H1 (cell line): Measurements from ENCODE around the gene TRIM28. TPM values are rescaled to one million over a fixed set of nuclear protein-coding genes. Genes with fewer than 3 reads are reported as not detected.

ENCODE experiments used
- CTCF ChIA-PET: fragments of 300-600 bp; sonication (Branson Sonifier 250); formaldehyde crosslinking; loops from one replicate; lab custom pipeline; 2021; ENCODE audit not compliant: partially characterized antibody; lab: Charles Lee
- POLR2A ChIA-PET: fragments of 300-600 bp; sonication (Branson Sonifier 250); formaldehyde crosslinking; loops from one replicate; lab custom pipeline; 2021; ENCODE audit warnings: inconsistent platforms; ENCODE audit not compliant: partially characterized antibody; lab: Charles Lee
- DNase-seq, 2 experiments: peaks; one replicate each; pipeline versions ENCODE4 v3.0.0 to v3.0.0-alpha.2; 2010 to 2022; ENCODE audit warnings: low spot score in 2 of 2, low read depth in 1 of 2, mixed read lengths in 1 of 2
- FAIRE-seq: peaks from 2 replicates; lab custom pipeline; 2011; peaks lifted over from hg19 to GRCh38; lab: Jason Lieb, UNC
- H2AFZ ChIP-seq: 2 replicates; pipeline ENCODE4 v1.8.1; 2012; ENCODE audit warnings: low read length, inconsistent platforms
- H2AK5ac ChIP-seq: 2 replicates; pipeline ENCODE4 v1.6.1; 2013; ENCODE audit warnings: low read depth, low read length
- H2BK120ac ChIP-seq: replicated peaks from 2 replicates; pipeline ENCODE3; 2013; ENCODE audit warnings: low read depth, low read length, inconsistent platforms
- H2BK12ac ChIP-seq: 2 replicates; pipeline ENCODE4 v1.6.1; 2013; ENCODE audit warnings: low read depth, low read length
- H2BK15ac ChIP-seq: 2 replicates; pipeline ENCODE4 v1.6.1; 2013; ENCODE audit warnings: low read length
- H2BK20ac ChIP-seq: 2 replicates; pipeline ENCODE4 v1.6.1; 2013; ENCODE audit warnings: low read length
- H2BK5ac ChIP-seq: 2 replicates; pipeline ENCODE4 v1.6.1; 2013; ENCODE audit warnings: low read depth, low read length
- H3K14ac ChIP-seq: 2 replicates; pipeline ENCODE4 v1.6.1; 2013; ENCODE audit warnings: inconsistent platforms; ENCODE audit not compliant: insufficient read length
- H3K18ac ChIP-seq: 2 replicates; pipeline ENCODE4 v1.6.1; 2013; ENCODE audit warnings: low read length; ENCODE audit errors: extremely low read depth
- H3K23ac ChIP-seq: 2 replicates; pipeline ENCODE4 v1.6.1; 2013; ENCODE audit warnings: inconsistent platforms; ENCODE audit not compliant: insufficient read length
- H3K23me2 ChIP-seq: 2 replicates; pipeline ENCODE4 v1.6.1; 2013; ENCODE audit warnings: low read depth, low read length
- H3K27ac ChIP-seq: 2 replicates; pipeline ENCODE4 v1.6.1; 2011; ENCODE audit warnings: low read depth, low read length, inconsistent platforms
- H3K27me3 ChIP-seq, 4 experiments: replicated peaks in 1 of 4; 1 replicate in 1 of 4; 2 replicates in 3 of 4; pipeline versions ENCODE4 v1.6.1 to v1.8.1; 2011 to 2013; ENCODE audit warnings: low read length in 3 of 4, mild to moderate bottlenecking in 3 of 4, inconsistent platforms in 2 of 4, mixed read lengths in 2 of 4, moderate library complexity in 1 of 4; ENCODE audit not compliant: control insufficient read depth in 3 of 4, insufficient read depth in 3 of 4; ENCODE audit errors: extremely low read depth in 1 of 4
- H3K36me3 ChIP-seq, 4 experiments: 2 replicates each; pipeline versions ENCODE4 v1.6.1 to v1.8.1; 2011 to 2013; ENCODE audit warnings: mild to moderate bottlenecking in 4 of 4, low read length in 3 of 4, moderate library complexity in 2 of 4, control low read depth in 1 of 4, inconsistent platforms in 1 of 4; ENCODE audit not compliant: insufficient read depth in 4 of 4, control insufficient read depth in 2 of 4
- H3K4ac ChIP-seq: replicated peaks from 2 replicates; pipeline ENCODE3; 2013; ENCODE audit warnings: low read length, low read depth, mixed read lengths, inconsistent platforms; ENCODE audit not compliant: insufficient read length
- H3K4me1 ChIP-seq, 4 experiments: replicated peaks in 1 of 4; 1 replicate in 1 of 4; 2 replicates in 3 of 4; pipeline versions ENCODE4 v1.6.1 to v1.8.1; 2011 to 2013; ENCODE audit warnings: low read length in 3 of 4, inconsistent platforms in 2 of 4, mixed read lengths in 1 of 4; ENCODE audit not compliant: insufficient read depth in 4 of 4, control insufficient read depth in 3 of 4
- H3K4me2 ChIP-seq, 2 experiments: 2 replicates each; pipeline versions ENCODE4 v1.6.1 to v1.8.1; 2011 to 2013; ENCODE audit warnings: low read depth in 2 of 2, low read length in 2 of 2, control low read depth in 1 of 2, inconsistent platforms in 1 of 2, mild to moderate bottlenecking in 1 of 2; ENCODE audit not compliant: insufficient read depth in 1 of 2
- H3K4me3 ChIP-seq, 4 experiments: fragments of 200-600, 300-600 bp in 1 of 4; sonication (generic), shearing (Covaris generic), sonication (Bioruptor Twin) in 1 of 4; 2 replicates each; pipeline versions ENCODE4 v1.5.1 to v1.8.1; 2011 to 2016; ENCODE audit warnings: low read length in 4 of 4, low read depth in 3 of 4, control low read depth in 2 of 4, inconsistent platforms in 2 of 4, mild to moderate bottlenecking in 2 of 4, mixed read lengths in 1 of 4, moderate library complexity in 1 of 4; ENCODE audit not compliant: insufficient read depth in 2 of 4; ENCODE audit errors: extremely low read depth in 1 of 4
- H3K56ac ChIP-seq: replicated peaks from 2 replicates; pipeline ENCODE3; 2013; ENCODE audit warnings: low read depth, mild to moderate bottlenecking, mixed read lengths, low read length, inconsistent platforms; ENCODE audit not compliant: insufficient read length
- H3K79me1 ChIP-seq: 2 replicates; pipeline ENCODE4 v1.6.1; 2013; ENCODE audit warnings: low read depth, low read length, control low read depth
- H3K79me2 ChIP-seq, 2 experiments: 2 replicates each; pipeline versions ENCODE4 v1.6.1 to v1.8.1; 2012 to 2013; ENCODE audit warnings: low read length in 2 of 2, mild to moderate bottlenecking in 2 of 2, inconsistent platforms in 1 of 2; ENCODE audit not compliant: insufficient read depth in 2 of 2, control insufficient read depth in 1 of 2
- H3K9ac ChIP-seq, 4 experiments: replicated peaks in 1 of 4; 1 replicate in 1 of 4; 2 replicates in 3 of 4; pipeline versions ENCODE4 v1.6.1 to v1.8.1; 2011 to 2013; ENCODE audit warnings: low read depth in 3 of 4, low read length in 3 of 4, control low read depth in 2 of 4, mild to moderate bottlenecking in 2 of 4, moderate library complexity in 2 of 4, inconsistent platforms in 1 of 4; ENCODE audit errors: extremely low read depth in 1 of 4
- H3K9me3 ChIP-seq, 2 experiments: 2 replicates each; pipeline versions ENCODE4 v1.6.1 to v1.8.1; 2012 to 2013; ENCODE audit warnings: mild to moderate bottlenecking in 2 of 2, moderate library complexity in 2 of 2, control low read depth in 1 of 2, inconsistent platforms in 1 of 2, low read depth in 1 of 2, low read length in 1 of 2, mixed read lengths in 1 of 2; ENCODE audit not compliant: insufficient read depth in 2 of 2
- H4K20me1 ChIP-seq, 2 experiments: replicated peaks in 1 of 2; 2 replicates each; pipeline versions ENCODE3 to v1.8.1; 2011 to 2013; ENCODE audit warnings: inconsistent platforms in 2 of 2, low read length in 2 of 2, mild to moderate bottlenecking in 1 of 2; ENCODE audit not compliant: insufficient read depth in 2 of 2, control insufficient read depth in 1 of 2
- H4K5ac ChIP-seq: 2 replicates; pipeline ENCODE4 v1.6.1; 2013; ENCODE audit warnings: low read length, low read depth, mixed read lengths, inconsistent platforms; ENCODE audit not compliant: insufficient read length
- H4K8ac ChIP-seq: 2 replicates; pipeline ENCODE4 v1.8.0; 2013; ENCODE audit warnings: mild to moderate bottlenecking, moderate library complexity, low read length, inconsistent platforms; ENCODE audit not compliant: insufficient read depth; ENCODE audit errors: extremely low read depth
- H4K91ac ChIP-seq: replicated peaks from 2 replicates; pipeline ENCODE3; 2013; ENCODE audit warnings: low read length, mixed read lengths, inconsistent platforms; ENCODE audit not compliant: insufficient read length
- CBX8 ChIP-seq: fragments of 300-800, 300-1000 bp; sonication (generic); IDR thresholded peaks from 2 replicates; pipeline ENCODE4 v1.7.1; 2016; ENCODE audit warnings: low read depth, low read length, borderline replicate concordance
- CEBPB ChIP-seq: IDR thresholded peaks from 2 replicates; pipeline ENCODE4 v1.6.1; 2012; ENCODE audit warnings: low read depth, low read length
- CHD1 ChIP-seq: IDR thresholded peaks from 2 replicates; pipeline ENCODE4 v1.6.1; 2012; ENCODE audit warnings: low read depth, low read length, improper control_type of control experiment
- CHD2 ChIP-seq: IDR thresholded peaks from 2 replicates; pipeline ENCODE4 v1.6.1; 2012; ENCODE audit warnings: low read length, improper control_type of control experiment
- CTBP2 ChIP-seq: IDR thresholded peaks from 2 replicates; pipeline ENCODE4 v1.7.0; 2011; ENCODE audit warnings: borderline replicate concordance, mild to moderate bottlenecking, moderate library complexity, mixed read lengths, low read length; ENCODE audit not compliant: insufficient read depth, insufficient read length
- GABPA ChIP-seq: IDR thresholded peaks from 2 replicates; pipeline ENCODE4 v1.6.1; 2011; ENCODE audit warnings: mild to moderate bottlenecking, low read length, moderate library complexity, borderline replicate concordance; ENCODE audit not compliant: insufficient read depth
- GTF2F1 ChIP-seq: IDR thresholded peaks from 2 replicates; pipeline ENCODE4 v1.6.1; 2012; ENCODE audit warnings: low read depth, low read length, improper control_type of control experiment, borderline replicate concordance
- KDM5A ChIP-seq: fragments of 200-600 bp; IDR thresholded peaks from 2 replicates; pipeline ENCODE4 v1.7.1; 2012; ENCODE audit warnings: mild to moderate bottlenecking, low read length, inconsistent platforms, mixed read lengths
- POLR2AphosphoS5 ChIP-seq: IDR thresholded peaks from 2 replicates; pipeline ENCODE4 v1.6.1; 2011; ENCODE audit warnings: low read depth, low read length
- POU5F1 ChIP-seq: IDR thresholded peaks from 2 replicates; pipeline ENCODE4 v1.6.1; 2011; ENCODE audit warnings: low read depth, mild to moderate bottlenecking, low read length, moderate library complexity
- SP4 ChIP-seq: IDR thresholded peaks from 2 replicates; pipeline ENCODE4 v1.6.1; 2012; ENCODE audit warnings: low read length, inconsistent platforms
- TBP ChIP-seq: IDR thresholded peaks from 2 replicates; pipeline ENCODE4 v1.6.1; 2011; ENCODE audit warnings: low read depth, low read length, improper control_type of control experiment
- WGBS, 2 experiments: shearing (Covaris generic) in 1 of 2; methylation state at CpG; one replicate each; pipeline versions ENCODE4 v1.1.6 to v1.1.7; 2013 to 2015; ENCODE audit warnings: low lambda C conversion rate in 2 of 2, mixed read lengths in 2 of 2, inconsistent platforms in 1 of 2, low coverage in 1 of 2, missing lambda C conversion rate in 1 of 2; ENCODE audit not compliant: insufficient replicate concordance in 2 of 2, insufficient coverage in 1 of 2, insufficient read length in 1 of 2; ENCODE audit errors: extremely low coverage in 1 of 2, missing lambda C conversion rate in 1 of 2; 5-methylcytosine and 5-hydroxymethylcytosine counted together
- polyA plus RNA-seq, 7 experiments: library from polyadenylated mRNA; depleted of rRNA in 3 of 7; stranded (reverse) in 5 of 7; unstranded in 2 of 7; fragments of >200 nt in 5 of 7; fragments of 200-250 nt in 2 of 7; gene quantifications; 1 replicate in 5 of 7; 2 replicates in 1 of 7; 4 replicates in 1 of 7; pipeline versions ENCODE4 v1.2.1 to v1.2.3, GENCODE V29; 2011 to 2013; ENCODE audit warnings: missing spikeins in 2 of 7, mixed read lengths in 2 of 7
- total RNA-seq: library from RNA; stranded (reverse); fragmentation: NEBNext Ultra II Directional; extraction: Animal tissue kit (Norgen Biotek cat#: 25700); gene quantifications from 2 replicates; pipeline ENCODE4 v1.2.1, GENCODE V29; 2021

Gene TRIM28
- total and polyA plus RNA-seq, 2 of the 8 experiments (the other 6 are each of a cell fraction or from before 2014, with no cell fraction given), result 1,433 to 1,442 TPM

DNA sequence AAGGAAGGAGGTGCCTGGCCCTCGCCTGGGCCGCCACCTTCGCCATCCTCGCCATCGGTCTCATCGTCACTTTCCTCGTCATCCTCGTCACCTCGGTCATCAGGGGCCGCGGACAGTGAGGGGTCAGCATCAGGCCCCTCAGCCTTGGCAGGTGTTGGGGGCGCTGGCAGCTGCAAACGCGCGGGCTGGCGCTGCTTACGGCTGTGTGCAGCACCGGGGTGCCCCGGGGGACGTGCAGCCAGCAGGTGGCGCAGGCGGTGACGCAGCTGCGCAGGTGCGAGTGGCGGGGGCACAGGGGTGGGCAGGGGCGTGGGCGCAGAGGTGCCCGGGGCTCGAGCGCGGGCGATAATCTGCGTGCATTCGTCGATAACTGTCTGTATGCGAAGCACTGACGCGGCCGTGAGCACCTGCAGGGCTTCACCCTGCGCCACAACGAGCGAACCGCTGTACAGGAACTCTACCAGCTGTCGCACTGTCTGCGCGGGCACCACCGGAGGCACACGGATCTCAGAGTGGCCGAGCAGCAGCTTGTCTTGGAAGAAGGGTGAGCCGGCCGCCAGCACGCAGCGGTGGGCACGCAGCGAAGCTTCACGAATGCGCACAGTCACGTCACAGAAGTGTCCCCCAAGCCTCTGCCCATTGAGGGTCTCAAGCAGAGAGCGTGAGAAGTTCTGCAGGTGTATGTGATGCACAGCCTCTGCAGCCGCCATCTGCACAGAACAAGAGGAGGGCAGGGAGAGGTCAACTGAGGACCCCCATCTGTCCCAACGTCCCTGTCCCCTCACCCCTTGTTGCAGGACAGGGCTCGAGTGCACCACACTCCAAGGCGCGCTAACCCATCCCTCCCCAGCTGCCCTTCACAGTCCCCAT lies 26.7 kb upstream of the TRIM28 start:
- peaks cover 0 to 9% (median 2%) of the 10 kb centered on the region in 4 experiments; a peak in 2 of 8 replicates for H3K36me3 ChIP-seq
- no peak overlapping the region for H3K56ac ChIP-seq
- H3K4me1 ChIP-seq, result peaks cover 0 to 35% (median 20%) of the 10 kb centered on the region in 4 experiments; a peak in 6 of 7 replicates
- H3K27ac ChIP-seq, result no peak overlapping the region
- peak overlapping the region; percentile 25; the same call in 1 of the 2 replicates for H4K8ac ChIP-seq
- H4K5ac ChIP-seq, result no peak overlapping the region
- no peak overlapping the region for H3K14ac ChIP-seq
- DNase-seq (no peak), FAIRE-seq (no peak)
- H3K9ac ChIP-seq, result no peak overlapping the region
- peaks cover 2 to 9% of the 10 kb centered on the region in 2 experiments for H4K20me1 ChIP-seq
- no peaks in the 10 kb centered on the region for H3K27me3 ChIP-seq
- no peak overlapping the region for H2AK5ac ChIP-seq
- H2BK5ac ChIP-seq, result 0 out of 2 replicates have a peak overlapping the region, but pooled peaks have one; percentile 35
- CTCF ChIA-PET, result interaction anchor here (0.7 to 5.2 kb wide), 9 partner anchors 11 to 68 kb away, joined by 3 to 27 read pairs (median 4); no protein-coding TSS in a partner anchor
- no peak overlapping the region for H2BK12ac ChIP-seq
- H3K4me3 ChIP-seq, result no peak overlapping the region
- H2BK20ac ChIP-seq, result no peak overlapping the region
- WGBS, 2 experiments, result 89% methylated on average over 37 of the region's 65 CpGs; no CpG with 5 or more reads in 1 of the 2 experiments
- no peak overlapping the region for H2BK120ac ChIP-seq
- H3K18ac ChIP-seq, result no peak overlapping the region
- H2AFZ ChIP-seq, result no peak overlapping the region
- peaks cover 0 to 17% of the 10 kb centered on the region in 2 experiments; a peak in 1 of 4 replicates for H3K79me2 ChIP-seq
- no peak overlapping the region for H4K91ac ChIP-seq
- H3K4me2 ChIP-seq, result peak overlapping the region in 1 of 2 experiments; percentile 67; a peak in 1 of 4 replicates
- no peaks in the 10 kb centered on the region for H3K9me3 ChIP-seq
- H3K79me1 ChIP-seq, result peaks cover 5% of the 10 kb centered on the region
- H3K4ac ChIP-seq, result no peak overlapping the region
- H3K23ac ChIP-seq, result no peak overlapping the region
- H3K23me2 ChIP-seq, result peaks cover 11% of the 10 kb centered on the region
- POLR2A ChIA-PET, result interaction anchor here (0.5 to 21.3 kb wide), 13 partner anchors 8 to 334 kb away, joined by 3 to 650 read pairs (median 6); partner anchors contain the start of genes CHMP2A, RNF225, TRIM28 and UBE2M
- H2BK15ac ChIP-seq, result no peak overlapping the region
- no peak for TF ChIP-seq GTF2F1
- TF ChIP-seq CBX8, result no peak
- TF ChIP-seq POLR2AphosphoS5, result peak; percentile 40
- TF ChIP-seq CTBP2, result no peak
- no peak for TF ChIP-seq CEBPB
- TF ChIP-seq TBP, result no peak
- TF ChIP-seq KDM5A, result no peak
- TF ChIP-seq CHD2, result no peak
- no peak for TF ChIP-seq GABPA
- no peak for TF ChIP-seq SP4
- no peak for TF ChIP-seq POU5F1
- no peak for TF ChIP-seq CHD1
